C4-2B (cell line): ENCODE measurements around the gene SYNPR.

Experiments used
- ZFX ChIP-seq: fragments of 450-650 bp; IDR thresholded peaks from 2 replicates; pipeline ENCODE4 v1.6.1; 2017
- TF ChIP-seq, protein P1 (sequence below): fragments of 450-650 bp; conservative IDR thresholded peaks from 2 replicates; pipeline ENCODE4 v1.5.1; 2017; ENCODE audit warnings: mild to moderate bottlenecking

DNA sequence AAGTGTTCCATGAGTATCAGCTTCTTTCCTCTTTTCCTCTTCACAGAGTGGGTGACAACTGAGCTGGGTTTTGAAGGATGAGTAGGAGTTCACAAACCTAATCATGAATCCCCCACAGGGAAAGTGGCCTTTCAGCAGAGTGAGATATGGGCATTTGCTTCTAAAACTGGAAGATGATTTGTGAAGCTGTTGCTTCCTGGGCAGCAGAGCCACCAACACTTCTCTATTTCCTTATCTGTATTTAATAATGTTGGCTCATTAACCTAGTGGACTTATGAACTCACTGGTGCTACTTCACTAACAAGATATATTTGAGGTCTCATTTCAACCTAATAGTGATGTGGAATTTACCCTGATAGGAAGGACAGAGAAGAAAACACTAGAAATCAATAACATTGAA, 152.8 kb downstream of the SYNPR start:
- TF ChIP-seq, protein P1, sequence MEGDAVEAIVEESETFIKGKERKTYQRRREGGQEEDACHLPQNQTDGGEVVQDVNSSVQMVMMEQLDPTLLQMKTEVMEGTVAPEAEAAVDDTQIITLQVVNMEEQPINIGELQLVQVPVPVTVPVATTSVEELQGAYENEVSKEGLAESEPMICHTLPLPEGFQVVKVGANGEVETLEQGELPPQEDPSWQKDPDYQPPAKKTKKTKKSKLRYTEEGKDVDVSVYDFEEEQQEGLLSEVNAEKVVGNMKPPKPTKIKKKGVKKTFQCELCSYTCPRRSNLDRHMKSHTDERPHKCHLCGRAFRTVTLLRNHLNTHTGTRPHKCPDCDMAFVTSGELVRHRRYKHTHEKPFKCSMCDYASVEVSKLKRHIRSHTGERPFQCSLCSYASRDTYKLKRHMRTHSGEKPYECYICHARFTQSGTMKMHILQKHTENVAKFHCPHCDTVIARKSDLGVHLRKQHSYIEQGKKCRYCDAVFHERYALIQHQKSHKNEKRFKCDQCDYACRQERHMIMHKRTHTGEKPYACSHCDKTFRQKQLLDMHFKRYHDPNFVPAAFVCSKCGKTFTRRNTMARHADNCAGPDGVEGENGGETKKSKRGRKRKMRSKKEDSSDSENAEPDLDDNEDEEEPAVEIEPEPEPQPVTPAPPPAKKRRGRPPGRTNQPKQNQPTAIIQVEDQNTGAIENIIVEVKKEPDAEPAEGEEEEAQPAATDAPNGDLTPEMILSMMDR, result no peak
- no peak for TF ChIP-seq ZFX
